Astrocyte (in vitro differentiated cells and primary cell): ENCODE results near the gene PREX1. TPM values are rescaled to one million over a fixed set of nuclear protein-coding genes. Genes with fewer than 3 reads are reported as not detected.

Source experiments
- DNase-seq: peaks from one replicate; pipeline ENCODE4 v3.0.0-alpha.2; 2010; ENCODE audit warnings: low read depth
- FAIRE-seq: peaks from 2 replicates; lab custom pipeline; 2011; peaks lifted over from hg19 to GRCh38; lab: Jason Lieb, UNC
- H2AFZ ChIP-seq: 2 replicates; pipeline ENCODE4 v1.6.0; 2012; ENCODE audit warnings: low read depth, low read length, inconsistent platforms
- H3K27ac ChIP-seq: 2 replicates; pipeline ENCODE4 v1.5.1; 2011; ENCODE audit warnings: low read depth, low read length, inconsistent platforms
- H3K27me3 ChIP-seq: 2 replicates; pipeline ENCODE4 v1.6.0; 2011; ENCODE audit warnings: low read length, inconsistent platforms; ENCODE audit not compliant: insufficient read depth
- H3K36me3 ChIP-seq: 2 replicates; pipeline ENCODE4 v1.5.1; 2011; ENCODE audit warnings: low read length, inconsistent platforms; ENCODE audit not compliant: insufficient read depth
- H3K4me1 ChIP-seq: 2 replicates; pipeline ENCODE4 v1.5.1; 2011; ENCODE audit warnings: low read length, inconsistent platforms; ENCODE audit not compliant: insufficient read depth
- H3K4me2 ChIP-seq: 2 replicates; pipeline ENCODE4 v1.6.0; 2012; ENCODE audit warnings: low read length, inconsistent platforms
- H3K4me3 ChIP-seq: 2 replicates; pipeline ENCODE4 v1.5.1; 2011; ENCODE audit warnings: low read depth, mild to moderate bottlenecking, low read length, inconsistent platforms; ENCODE audit not compliant: insufficient read depth
- H3K79me2 ChIP-seq: 2 replicates; pipeline ENCODE4 v1.6.0; 2012; ENCODE audit warnings: mild to moderate bottlenecking, low read length, inconsistent platforms; ENCODE audit not compliant: insufficient read depth
- H3K9ac ChIP-seq: 2 replicates; pipeline ENCODE4 v1.6.0; 2012; ENCODE audit warnings: mild to moderate bottlenecking, low read length, inconsistent platforms
- H3K9me3 ChIP-seq: 2 replicates; pipeline ENCODE4 v1.5.1; 2012; ENCODE audit warnings: low read depth, mild to moderate bottlenecking, low read length, inconsistent platforms; ENCODE audit not compliant: insufficient read depth
- H4K20me1 ChIP-seq: 2 replicates; pipeline ENCODE4 v1.6.0; 2012; ENCODE audit warnings: low read length, inconsistent platforms; ENCODE audit not compliant: insufficient read depth
- H3K27ac Mint-ChIP-seq: one replicate; pipeline ENCODE4 v1.8.0; 2021; ENCODE audit warnings: mild to moderate bottlenecking, mixed read lengths; ENCODE audit not compliant: unreplicated experiment
- H3K27me3 Mint-ChIP-seq: one replicate; pipeline ENCODE4 v1.8.0; 2021; ENCODE audit warnings: low read depth, mixed read lengths; ENCODE audit not compliant: unreplicated experiment
- H3K36me3 Mint-ChIP-seq: one replicate; pipeline ENCODE4 v1.8.0; 2021; ENCODE audit warnings: low read depth, mixed read lengths; ENCODE audit not compliant: unreplicated experiment
- H3K4me1 Mint-ChIP-seq: one replicate; pipeline ENCODE4 v1.8.0; 2021; ENCODE audit warnings: low read depth, mixed read lengths; ENCODE audit not compliant: unreplicated experiment
- H3K4me3 Mint-ChIP-seq: one replicate; pipeline ENCODE4 v1.8.0; 2021; ENCODE audit warnings: mild to moderate bottlenecking, moderate library complexity, mixed read lengths; ENCODE audit not compliant: unreplicated experiment
- H3K9me3 Mint-ChIP-seq: one replicate; pipeline ENCODE4 v1.8.0; 2021; ENCODE audit warnings: mild to moderate bottlenecking, mixed read lengths; ENCODE audit not compliant: unreplicated experiment
- EZH2 ChIP-seq: IDR thresholded peaks from 2 replicates; pipeline ENCODE4 v1.6.1; 2012; ENCODE audit warnings: mild to moderate bottlenecking, low read length, inconsistent platforms; ENCODE audit not compliant: insufficient read depth
- total RNA-seq: library from RNA; stranded (reverse); gene quantifications from 2 replicates; pipeline ENCODE4 v1.2.1, GENCODE V29; 2021
- TF ChIP-seq, protein P1 (sequence below): IDR thresholded peaks from 2 replicates; pipeline ENCODE4 v1.5.1; 2011; ENCODE audit warnings: low read depth, mild to moderate bottlenecking, inconsistent platforms, low read length, moderate library complexity; ENCODE audit not compliant: insufficient read depth

PREX1 gene
- total RNA-seq, 1 donor from 2014 or later, result 3.5 TPM

DNA sequence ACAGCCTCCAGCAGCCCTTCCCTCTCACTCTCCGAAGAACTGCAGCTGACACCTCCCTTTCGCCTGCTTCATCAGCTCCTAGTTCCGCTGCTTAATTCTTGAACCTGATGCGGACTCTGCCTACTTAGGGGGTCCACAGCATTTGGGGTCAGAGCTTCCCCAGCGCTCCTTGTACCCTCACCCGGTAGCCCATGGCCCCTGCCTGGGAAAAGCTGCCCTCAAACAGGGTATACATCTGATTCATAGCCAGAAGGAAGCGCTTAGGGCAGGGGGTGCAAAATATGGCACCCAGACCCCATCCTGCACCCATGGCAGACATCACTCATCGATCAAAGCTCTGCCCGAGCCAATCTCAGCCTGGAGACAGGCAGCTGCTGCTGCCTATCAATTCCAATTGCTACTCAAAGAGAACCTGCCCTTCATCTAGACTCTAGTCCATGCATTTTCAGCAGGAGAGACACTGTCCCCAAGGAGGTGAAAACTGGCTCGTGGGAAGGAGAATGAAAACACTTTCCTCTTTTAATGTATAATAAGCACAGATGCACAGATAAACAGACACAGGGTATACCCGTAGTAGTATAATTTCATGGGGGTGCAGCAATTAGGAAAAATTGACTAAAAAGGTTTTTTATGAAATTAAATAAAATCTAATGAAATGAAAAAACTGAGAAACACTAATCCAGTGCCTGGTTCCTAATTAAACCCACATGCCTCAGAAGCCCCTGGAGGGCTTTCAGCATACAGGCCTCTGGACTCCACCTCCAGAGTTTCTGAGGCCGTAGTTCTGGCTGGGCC, 194.8 kb downstream of the PREX1 start:
- Histone ChIP-seq H3K27ac (no peak overlapping the region), H3K4me2 (no peak overlapping the region), H3K9me3 (no peaks in the 10 kb centered on the region), H3K36me3 (no peaks in the 10 kb centered on the region), H2AFZ (no peak overlapping the region), H4K20me1 (peaks cover 5% of the 10 kb centered on the region), H3K9ac (no peak overlapping the region), H3K27me3 (no peaks in the 10 kb centered on the region), H3K4me3 (no peak overlapping the region), H3K4me1 (peaks cover 9% of the 10 kb centered on the region), H3K79me2 (no peaks in the 10 kb centered on the region)
- H3K27ac Mint-ChIP-seq, result no peak overlapping the region
- DNase-seq (no peak), FAIRE-seq (no peak)
- H3K9me3 Mint-ChIP-seq, result no peaks in the 10 kb centered on the region
- peaks cover 2% of the 10 kb centered on the region for H3K27me3 Mint-ChIP-seq
- no peaks in the 10 kb centered on the region for H3K36me3 Mint-ChIP-seq
- H3K4me3 Mint-ChIP-seq, result no peak overlapping the region
- TF ChIP-seq, protein P1, sequence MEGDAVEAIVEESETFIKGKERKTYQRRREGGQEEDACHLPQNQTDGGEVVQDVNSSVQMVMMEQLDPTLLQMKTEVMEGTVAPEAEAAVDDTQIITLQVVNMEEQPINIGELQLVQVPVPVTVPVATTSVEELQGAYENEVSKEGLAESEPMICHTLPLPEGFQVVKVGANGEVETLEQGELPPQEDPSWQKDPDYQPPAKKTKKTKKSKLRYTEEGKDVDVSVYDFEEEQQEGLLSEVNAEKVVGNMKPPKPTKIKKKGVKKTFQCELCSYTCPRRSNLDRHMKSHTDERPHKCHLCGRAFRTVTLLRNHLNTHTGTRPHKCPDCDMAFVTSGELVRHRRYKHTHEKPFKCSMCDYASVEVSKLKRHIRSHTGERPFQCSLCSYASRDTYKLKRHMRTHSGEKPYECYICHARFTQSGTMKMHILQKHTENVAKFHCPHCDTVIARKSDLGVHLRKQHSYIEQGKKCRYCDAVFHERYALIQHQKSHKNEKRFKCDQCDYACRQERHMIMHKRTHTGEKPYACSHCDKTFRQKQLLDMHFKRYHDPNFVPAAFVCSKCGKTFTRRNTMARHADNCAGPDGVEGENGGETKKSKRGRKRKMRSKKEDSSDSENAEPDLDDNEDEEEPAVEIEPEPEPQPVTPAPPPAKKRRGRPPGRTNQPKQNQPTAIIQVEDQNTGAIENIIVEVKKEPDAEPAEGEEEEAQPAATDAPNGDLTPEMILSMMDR, result no peak
- TF ChIP-seq EZH2, result no peak
- peaks cover 3% of the 10 kb centered on the region for H3K4me1 Mint-ChIP-seq

DNA sequence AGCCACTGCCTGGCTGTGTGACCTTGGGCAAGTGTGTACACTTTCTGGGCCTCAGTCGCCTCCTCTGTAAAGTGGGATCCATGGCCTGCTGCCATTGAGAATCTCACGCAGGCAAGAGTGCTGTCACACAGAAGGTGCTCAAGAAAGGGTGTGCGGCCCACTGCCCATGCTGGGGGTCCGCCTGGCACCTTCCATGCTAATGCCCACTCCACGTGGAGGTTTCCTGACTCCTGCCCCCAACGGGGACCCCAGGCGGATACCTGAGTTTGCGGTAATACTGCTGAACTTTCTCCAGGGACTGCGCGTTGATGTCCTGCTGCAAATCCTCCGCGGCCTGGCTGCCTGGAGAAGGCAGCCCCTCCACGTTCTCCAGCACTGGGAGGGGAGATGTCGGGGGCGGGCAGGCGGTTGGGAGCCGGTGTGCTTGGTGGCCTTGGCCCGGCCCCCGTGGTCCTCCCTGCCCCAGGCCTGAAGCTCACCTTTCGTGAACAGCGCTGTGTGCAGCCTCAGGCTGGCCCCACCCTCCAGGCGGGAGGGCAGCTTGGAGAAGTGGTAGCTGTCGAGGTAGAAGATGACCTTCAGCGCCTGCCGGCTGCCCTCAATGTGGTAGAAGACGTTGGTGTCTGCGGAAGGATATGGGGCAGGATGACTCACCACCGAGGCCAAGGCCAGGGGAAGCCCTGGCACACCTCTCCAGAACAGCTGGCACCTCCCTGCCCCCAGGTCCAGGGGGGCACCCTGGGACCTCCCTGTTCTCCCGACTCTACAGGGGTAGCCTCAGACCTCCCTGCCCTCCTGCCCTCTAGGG, 195.6 kb downstream of the PREX1 start:
- peaks cover 8% of the 10 kb centered on the region for H3K4me1 ChIP-seq
- Mint-ChIP-seq H3K4me1 (peaks cover 3% of the 10 kb centered on the region), H3K27ac (no peak overlapping the region), H3K36me3 (no peaks in the 10 kb centered on the region), H3K9me3 (no peaks in the 10 kb centered on the region), H3K27me3 (peaks cover 2% of the 10 kb centered on the region), H3K4me3 (no peak overlapping the region)
- no peak overlapping the region for H3K9ac ChIP-seq
- no peaks in the 10 kb centered on the region for H3K9me3 ChIP-seq
- peaks cover 5% of the 10 kb centered on the region for H4K20me1 ChIP-seq
- no peak for TF ChIP-seq EZH2
- TF ChIP-seq, protein P1, result no peak
- DNase-seq, result no peak
- H3K4me3 ChIP-seq, result no peak overlapping the region
- no peak overlapping the region for H2AFZ ChIP-seq
- H3K4me2 ChIP-seq, result no peak overlapping the region
- no peaks in the 10 kb centered on the region for H3K27me3 ChIP-seq
- no peak for FAIRE-seq
- H3K79me2 ChIP-seq, result no peaks in the 10 kb centered on the region
- no peaks in the 10 kb centered on the region for H3K36me3 ChIP-seq
- no peak overlapping the region for H3K27ac ChIP-seq
